ENCODE measurements around the gene UMODL1. TPM values are rescaled to one million over a fixed set of nuclear protein-coding genes. Genes with fewer than 3 reads are reported as not detected.

Gene UMODL1
- total and polyA plus RNA-seq, 9 donors = 0.01 to 2.2 (median 0.24) TPM; not detected in 5

DNA sequence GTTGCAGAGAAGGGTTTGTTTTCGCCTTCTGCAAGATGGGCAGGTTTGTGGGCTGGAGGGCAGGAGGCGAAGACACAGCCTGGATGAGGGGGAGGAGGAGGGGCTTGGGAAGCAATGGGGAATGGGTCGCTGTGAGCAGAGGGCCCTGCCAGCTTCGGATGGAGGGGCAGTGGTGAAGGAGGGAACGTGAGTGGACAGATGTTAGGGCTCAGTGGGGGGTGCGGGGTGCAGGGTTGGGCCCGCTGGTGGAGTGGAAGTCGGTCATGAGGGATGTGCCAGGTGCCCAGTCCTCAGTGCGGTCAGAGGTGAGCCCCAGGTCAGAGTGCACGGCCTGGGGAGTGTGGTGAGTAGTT lies 92.4 kb downstream of the UMODL1 start:
- intact Hi-C loops (cut with DNase I) = no loop called here
- 88 to 94% (median 90%) methylated on average over 10 of the region's 10 CpGs for WGBS, 3 donors

DNA sequence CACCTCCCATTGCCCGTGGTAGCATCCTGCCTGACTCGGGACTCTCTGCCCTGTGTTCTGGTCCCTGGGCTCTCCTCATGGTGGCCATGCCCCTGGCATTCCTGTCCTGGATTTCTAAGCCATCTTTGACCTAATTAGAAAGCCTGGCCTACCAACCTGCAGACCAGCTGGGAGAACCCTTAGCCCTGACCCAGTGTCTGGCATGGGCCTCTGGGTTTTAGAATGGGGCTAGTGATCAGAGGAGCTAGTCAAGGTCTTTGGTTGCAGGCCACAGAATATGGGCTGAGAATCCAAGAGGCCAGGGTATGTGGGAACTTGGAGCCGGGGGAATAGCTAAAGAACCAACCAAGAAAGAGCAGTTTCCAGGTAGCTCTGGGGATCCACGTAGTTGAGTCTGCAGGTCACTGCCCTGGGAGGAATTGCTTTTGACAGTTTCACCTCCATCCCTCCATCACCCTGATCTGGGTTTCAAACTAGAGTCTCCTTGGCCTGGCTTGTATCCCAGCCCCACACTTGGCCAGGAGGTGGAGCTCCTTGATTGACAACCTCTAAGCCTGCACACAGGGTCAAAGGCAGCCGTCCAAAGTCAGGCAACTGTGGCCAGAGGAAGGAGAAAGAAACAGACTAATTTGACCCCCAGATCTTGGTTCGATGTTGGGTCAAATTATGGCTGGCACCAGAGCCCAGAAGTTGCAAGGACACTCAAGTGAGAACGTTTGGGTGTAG lies 93.1 kb downstream of the UMODL1 start:
- peak in 1 of 5 donors; percentile 22 for DNase-seq
- WGBS, 3 donors = 55 to 66% (median 61%) methylated on average over 7 of the region's 7 CpGs
- intact Hi-C loops (cut with DNase I) = no loop called here
- H3K36me3 ChIP-seq = no peaks in the 10 kb centered on the region
- no peaks in the 10 kb centered on the region for H3K9me3 ChIP-seq
- no peak overlapping the region for H3K27ac ChIP-seq
- H3K4me1 ChIP-seq (ENCODE audit: insufficient read depth) = peaks cover 2% of the 10 kb centered on the region
- no peaks in the 10 kb centered on the region for H3K27me3 ChIP-seq
- TF ChIP-seq POLR2A (IDR thresholded peaks at IDR 0.05) = no peak
- no peak for TF ChIP-seq EP300 (IDR thresholded peaks at IDR 0.05)
- TF ChIP-seq, protein P1, sequence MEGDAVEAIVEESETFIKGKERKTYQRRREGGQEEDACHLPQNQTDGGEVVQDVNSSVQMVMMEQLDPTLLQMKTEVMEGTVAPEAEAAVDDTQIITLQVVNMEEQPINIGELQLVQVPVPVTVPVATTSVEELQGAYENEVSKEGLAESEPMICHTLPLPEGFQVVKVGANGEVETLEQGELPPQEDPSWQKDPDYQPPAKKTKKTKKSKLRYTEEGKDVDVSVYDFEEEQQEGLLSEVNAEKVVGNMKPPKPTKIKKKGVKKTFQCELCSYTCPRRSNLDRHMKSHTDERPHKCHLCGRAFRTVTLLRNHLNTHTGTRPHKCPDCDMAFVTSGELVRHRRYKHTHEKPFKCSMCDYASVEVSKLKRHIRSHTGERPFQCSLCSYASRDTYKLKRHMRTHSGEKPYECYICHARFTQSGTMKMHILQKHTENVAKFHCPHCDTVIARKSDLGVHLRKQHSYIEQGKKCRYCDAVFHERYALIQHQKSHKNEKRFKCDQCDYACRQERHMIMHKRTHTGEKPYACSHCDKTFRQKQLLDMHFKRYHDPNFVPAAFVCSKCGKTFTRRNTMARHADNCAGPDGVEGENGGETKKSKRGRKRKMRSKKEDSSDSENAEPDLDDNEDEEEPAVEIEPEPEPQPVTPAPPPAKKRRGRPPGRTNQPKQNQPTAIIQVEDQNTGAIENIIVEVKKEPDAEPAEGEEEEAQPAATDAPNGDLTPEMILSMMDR (IDR thresholded peaks at IDR 0.05) = no peak
- no peak overlapping the region for H3K4me3 ChIP-seq

More for the DNA sequence above, 92.4 kb downstream of the UMODL1 start:
- TF ChIP-seq POLR2A (IDR thresholded peaks at IDR 0.05) = no peak
- no peak for TF ChIP-seq EP300 (IDR thresholded peaks at IDR 0.05)
- TF ChIP-seq, protein P1 (IDR thresholded peaks at IDR 0.05) = no peak
- peaks cover 2% of the 10 kb centered on the region for H3K4me1 ChIP-seq (ENCODE audit: insufficient read depth)
- H3K4me3 ChIP-seq = no peak overlapping the region
- H3K36me3 ChIP-seq = no peaks in the 10 kb centered on the region
- no peak overlapping the region for H3K27ac ChIP-seq
- H3K27me3 ChIP-seq = no peaks in the 10 kb centered on the region
- peak in 1 of 5 donors; percentile 6 for DNase-seq
- no peaks in the 10 kb centered on the region for H3K9me3 ChIP-seq

GRCh38 chr21:42164818-42165217 lies 93.7 kb downstream of the UMODL1 start:
- peaks cover 2% of the 10 kb centered on the region for H3K4me1 ChIP-seq (ENCODE audit: insufficient read depth)
- TF ChIP-seq EP300 (IDR thresholded peaks at IDR 0.05) = no peak
- 45 to 49% (median 47%) methylated on average over 4 of the region's 4 CpGs for WGBS, 3 donors
- no peaks in the 10 kb centered on the region for H3K36me3 ChIP-seq
- no peak for DNase-seq
- H3K27ac ChIP-seq = no peak overlapping the region
- intact Hi-C loops (cut with DNase I) = no loop called here
- H3K9me3 ChIP-seq = no peaks in the 10 kb centered on the region
- no peaks in the 10 kb centered on the region for H3K27me3 ChIP-seq
- H3K4me3 ChIP-seq = no peak overlapping the region

DNA sequence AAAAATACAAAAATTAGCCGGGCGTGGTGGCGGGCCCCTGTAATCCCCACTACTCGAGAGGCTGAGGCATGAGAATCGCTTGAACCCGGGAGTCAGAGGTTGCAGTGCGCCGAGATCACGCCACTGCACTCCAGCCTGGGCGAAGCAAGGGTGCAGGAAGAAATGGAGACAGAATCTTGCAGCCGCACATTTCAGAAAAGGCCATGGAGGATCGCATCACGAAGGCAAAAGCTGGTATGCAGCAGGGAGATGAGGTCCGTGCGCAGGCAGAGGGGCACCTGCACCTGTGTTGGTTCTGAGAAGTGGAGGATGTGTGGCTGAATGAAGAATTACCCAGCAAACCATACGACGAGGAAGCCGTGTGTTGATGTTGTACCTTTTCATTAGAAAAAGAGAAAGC lies 94.8 kb downstream of the UMODL1 start:
- peak in 1 of 5 donors; percentile 6 for DNase-seq
- Histone ChIP-seq H3K27me3 (no peaks in the 10 kb centered on the region), H3K36me3 (no peaks in the 10 kb centered on the region), H3K9me3 (no peaks in the 10 kb centered on the region), H3K27ac (no peak overlapping the region), H3K4me1 (ENCODE audit: insufficient read depth) (peaks cover 2% of the 10 kb centered on the region), H3K4me3 (no peak overlapping the region)
- TF ChIP-seq, protein P1 (IDR thresholded peaks at IDR 0.05) = no peak
- no peak for TF ChIP-seq EP300 (IDR thresholded peaks at IDR 0.05)
- TF ChIP-seq POLR2A (IDR thresholded peaks at IDR 0.05) = no peak
- WGBS, 3 donors = 95 to 97% (median 95%) methylated on average over 18 of the region's 18 CpGs
- intact Hi-C loops (cut with DNase I) = no loop called here

DNA sequence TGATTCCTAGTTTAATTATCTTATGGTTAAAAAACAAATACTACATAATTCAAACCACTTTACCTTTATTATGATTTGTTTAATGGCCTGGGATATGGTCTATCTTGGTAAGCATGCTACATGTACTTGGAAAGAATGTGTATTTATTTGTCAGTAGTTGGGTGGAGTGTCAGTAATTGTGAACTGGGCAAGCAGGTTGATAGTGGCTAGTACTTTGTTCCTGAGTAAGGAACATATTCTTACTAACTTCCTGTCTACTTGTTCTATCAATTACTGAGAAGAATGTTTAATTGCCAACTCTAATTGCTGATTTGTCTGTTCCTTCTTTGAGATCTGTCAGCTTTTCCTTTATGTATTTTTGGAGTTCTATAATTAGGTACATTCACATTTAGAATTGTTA lies 98.6 kb downstream of the UMODL1 start:
- H3K4me1 ChIP-seq (ENCODE audit: insufficient read depth) = no peaks in the 10 kb centered on the region
- DNase-seq = no peak
- H3K27me3 ChIP-seq = no peaks in the 10 kb centered on the region
- no peak overlapping the region for H3K4me3 ChIP-seq
- no peak overlapping the region for H3K27ac ChIP-seq
- TF ChIP-seq, protein P1 (IDR thresholded peaks at IDR 0.05) = no peak
- TF ChIP-seq EP300 (IDR thresholded peaks at IDR 0.05) (no peak), POLR2A (IDR thresholded peaks at IDR 0.05) (no peak)
- intact Hi-C loops (cut with DNase I) = no loop called here
- no peaks in the 10 kb centered on the region for H3K36me3 ChIP-seq
- no peaks in the 10 kb centered on the region for H3K9me3 ChIP-seq

Data from ovary (tissue), 9 donors.